ENCODE measurements around the gene BNC2.

GRCh38 chr9:16542290-16542689 is 328.2 kb downstream of the BNC2 start:
- TF ChIP-seq POLR2A (IDR thresholded peaks at IDR 0.05): no peak
- no peak for TF ChIP-seq CTCF (IDR thresholded peaks at IDR 0.05)

Measured in Peyer's patch (tissue), 4 donors.